ENCODE results near the gene RBL2. TPM values are rescaled to one million over a fixed set of nuclear protein-coding genes. Genes with fewer than 3 reads are reported as not detected.

Gene RBL2
- total RNA-seq, 3 donors from 2014 or later: 55.0 to 75.6 (median 75.2) TPM

GRCh38 chr16:53489755-53490154 lies 55.5 kb downstream of the RBL2 start:
- H3K36me3 ChIP-seq (ENCODE audit: low read depth): no peaks in the 10 kb centered on the region
- no peak for ATAC-seq
- no peak for TF ChIP-seq CTCF (IDR thresholded peaks at IDR 0.05)
- H3K4me1 ChIP-seq (ENCODE audit: low read depth): no peaks in the 10 kb centered on the region
- intact Hi-C loops (cut with DNase I, micrococcal nuclease): no loop called here
- no peak for DNase-seq
- no peak overlapping the region for H3K4me3 ChIP-seq
- no peaks in the 10 kb centered on the region for H3K9me3 ChIP-seq

- intact Hi-C loops (cut with DNase I, micrococcal nuclease): no loop called here
- no peaks in the 10 kb centered on the region for H3K4me1 ChIP-seq (ENCODE audit: low read depth)
- no peaks in the 10 kb centered on the region for H3K9me3 ChIP-seq
- TF ChIP-seq CTCF (IDR thresholded peaks at IDR 0.05): no peak
- peaks cover 10% of the 10 kb centered on the region for H3K36me3 ChIP-seq (ENCODE audit: low read depth)
- H3K4me3 ChIP-seq: no peak overlapping the region
- ATAC-seq (no peak), DNase-seq (no peak)
These were observed 58.2 kb downstream of the RBL2 start for GRCh38 chr16:53492503-53492902.

- intact Hi-C loops (cut with DNase I, micrococcal nuclease): no loop called here
- no peak for ATAC-seq
- H3K4me3 ChIP-seq: no peak overlapping the region
- peaks cover 10% of the 10 kb centered on the region for H3K36me3 ChIP-seq (ENCODE audit: low read depth)
- DNase-seq: no peak
- TF ChIP-seq CTCF (IDR thresholded peaks at IDR 0.05): no peak
- H3K4me1 ChIP-seq (ENCODE audit: low read depth): peaks cover 8% of the 10 kb centered on the region
- no peaks in the 10 kb centered on the region for H3K9me3 ChIP-seq
These were observed 60.4 kb downstream of the RBL2 start for GRCh38 chr16:53494636-53495035.

GRCh38 chr16:53495325-53495724 lies 61.1 kb downstream of the RBL2 start:
- intact Hi-C loops (cut with DNase I, micrococcal nuclease): no loop called here
- Histone ChIP-seq H3K4me1 (ENCODE audit: low read depth) (peaks cover 15% of the 10 kb centered on the region), H3K4me3 (no peak overlapping the region), H3K9me3 (no peaks in the 10 kb centered on the region), H3K36me3 (ENCODE audit: low read depth) (peaks cover 10% of the 10 kb centered on the region)
- TF ChIP-seq CTCF (IDR thresholded peaks at IDR 0.05): no peak
- ATAC-seq: no peak
- no peak for DNase-seq

GRCh38 chr16:53498984-53499383 lies 64.7 kb downstream of the RBL2 start:
- DNase-seq: peak in 1 of 3 donors; percentile 65
- H3K36me3 ChIP-seq (ENCODE audit: low read depth): peaks cover 10% of the 10 kb centered on the region
- TF ChIP-seq CTCF (IDR thresholded peaks at IDR 0.05): no peak

GRCh38 chr16:53501216-53501859 lies 67.1 kb downstream of the RBL2 start:
- Histone ChIP-seq H3K9me3 (no peaks in the 10 kb centered on the region), H3K4me3 (no peak overlapping the region), H3K4me1 (ENCODE audit: low read depth) (peaks cover 33% of the 10 kb centered on the region), H3K36me3 (ENCODE audit: low read depth) (no peaks in the 10 kb centered on the region)
- DNase-seq (no peak), ATAC-seq (no peak)
- intact Hi-C loops (cut with DNase I, micrococcal nuclease): no loop called here
- no peak for TF ChIP-seq CTCF (IDR thresholded peaks at IDR 0.05)

More at GRCh38 chr16:53498984-53499383, 64.7 kb downstream of the RBL2 start:
- Histone ChIP-seq H3K4me1 (ENCODE audit: low read depth) (peaks cover 33% of the 10 kb centered on the region), H3K9me3 (no peaks in the 10 kb centered on the region), H3K4me3 (no peak overlapping the region)
- intact Hi-C loops (cut with DNase I, micrococcal nuclease): no loop called here
- ATAC-seq: peak; percentile 17

All from mucosa of descending colon (tissue), 3 donors.